ENCODE results near the gene HNF1B.

Gene HNF1B

DNA sequence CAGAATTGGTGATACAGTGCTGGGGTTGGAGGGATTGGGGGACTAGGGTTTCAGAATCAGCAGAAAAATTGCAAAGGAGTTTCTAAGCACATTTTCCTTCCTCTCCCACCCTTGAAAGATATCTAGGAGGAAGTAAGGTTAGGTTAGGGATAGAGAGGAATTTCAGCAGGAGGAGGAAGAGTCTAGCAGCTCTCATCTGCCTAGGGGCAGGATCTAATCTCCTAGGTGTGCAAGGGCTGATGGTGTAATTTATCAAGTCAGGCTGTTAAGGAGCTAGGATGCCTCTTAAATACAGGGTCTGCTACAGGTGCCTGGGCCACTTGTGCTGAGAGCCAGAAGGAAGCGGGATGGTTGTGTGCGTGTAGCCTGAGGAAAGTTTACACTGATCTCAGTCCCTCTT lies 1.8 kb upstream of the HNF1B start:
- TF ChIP-seq, protein P1, sequence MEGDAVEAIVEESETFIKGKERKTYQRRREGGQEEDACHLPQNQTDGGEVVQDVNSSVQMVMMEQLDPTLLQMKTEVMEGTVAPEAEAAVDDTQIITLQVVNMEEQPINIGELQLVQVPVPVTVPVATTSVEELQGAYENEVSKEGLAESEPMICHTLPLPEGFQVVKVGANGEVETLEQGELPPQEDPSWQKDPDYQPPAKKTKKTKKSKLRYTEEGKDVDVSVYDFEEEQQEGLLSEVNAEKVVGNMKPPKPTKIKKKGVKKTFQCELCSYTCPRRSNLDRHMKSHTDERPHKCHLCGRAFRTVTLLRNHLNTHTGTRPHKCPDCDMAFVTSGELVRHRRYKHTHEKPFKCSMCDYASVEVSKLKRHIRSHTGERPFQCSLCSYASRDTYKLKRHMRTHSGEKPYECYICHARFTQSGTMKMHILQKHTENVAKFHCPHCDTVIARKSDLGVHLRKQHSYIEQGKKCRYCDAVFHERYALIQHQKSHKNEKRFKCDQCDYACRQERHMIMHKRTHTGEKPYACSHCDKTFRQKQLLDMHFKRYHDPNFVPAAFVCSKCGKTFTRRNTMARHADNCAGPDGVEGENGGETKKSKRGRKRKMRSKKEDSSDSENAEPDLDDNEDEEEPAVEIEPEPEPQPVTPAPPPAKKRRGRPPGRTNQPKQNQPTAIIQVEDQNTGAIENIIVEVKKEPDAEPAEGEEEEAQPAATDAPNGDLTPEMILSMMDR (IDR thresholded peaks at IDR 0.05; ENCODE audit: low read length) = no peak
- no peak for TF ChIP-seq EZH2 (IDR thresholded peaks at IDR 0.05; ENCODE audit: borderline replicate concordance, low read length)
- peaks cover 8% of the 10 kb centered on the region; the same call in 1 of the 2 replicates for H3K27me3 ChIP-seq (ENCODE audit: insufficient read depth, low read length)

DNA sequence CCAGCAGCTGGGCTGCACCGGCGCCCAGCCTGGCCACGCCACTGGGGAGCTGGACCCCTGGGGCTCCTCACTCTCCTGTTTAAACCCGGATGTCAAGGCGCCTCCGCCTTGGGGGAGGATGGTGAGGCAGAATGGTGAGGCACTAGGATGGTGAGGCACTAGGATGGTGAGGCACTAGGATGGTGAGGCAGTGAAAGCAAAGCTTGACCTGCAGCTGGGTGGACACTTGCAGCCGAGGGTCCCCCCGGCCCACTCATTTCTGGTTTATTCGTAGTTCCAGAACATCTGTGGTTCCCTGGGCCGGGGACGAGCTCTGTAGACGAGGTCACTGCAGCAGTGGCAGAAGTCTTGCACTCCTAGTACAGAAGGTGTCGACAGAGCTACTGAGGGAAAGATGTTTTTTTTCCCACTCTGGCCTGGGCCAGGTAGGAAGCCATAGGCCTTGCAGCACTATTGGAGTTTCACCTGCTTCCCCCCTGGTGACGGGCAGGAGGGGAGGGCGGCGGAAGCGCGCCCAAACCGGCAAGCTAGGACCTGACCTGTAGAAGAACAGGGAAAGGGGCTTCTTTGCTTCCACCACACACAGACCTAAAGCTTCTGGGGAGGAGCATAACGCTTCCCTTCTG lies 1.1 kb upstream of the HNF1B start:
- no peaks in the 10 kb centered on the region for H3K9me3 ChIP-seq (ENCODE audit: low read length)
- H4K20me1 ChIP-seq (ENCODE audit: insufficient read depth, low read length) = no peaks in the 10 kb centered on the region
- TF ChIP-seq, protein P1 (IDR thresholded peaks at IDR 0.05; ENCODE audit: low read length) = no peak
- TF ChIP-seq EZH2 (IDR thresholded peaks at IDR 0.05; ENCODE audit: borderline replicate concordance, low read length) = no peak
- H3K4me3 ChIP-seq (ENCODE audit: low read depth, low read length, poor library complexity, severe bottlenecking) = no peak overlapping the region
- no peaks in the 10 kb centered on the region for H3K36me3 ChIP-seq (ENCODE audit: insufficient read depth, low read length)
- H3K27me3 ChIP-seq (ENCODE audit: insufficient read depth, low read length) = peaks cover 8% of the 10 kb centered on the region; the same call in 1 of the 2 replicates
- no peak overlapping the region for H2AFZ ChIP-seq (ENCODE audit: low read length)
- H3K79me2 ChIP-seq (ENCODE audit: insufficient read depth, low read length) = no peaks in the 10 kb centered on the region
- H3K4me1 ChIP-seq (ENCODE audit: insufficient read depth, low read length, severe bottlenecking) = no peaks in the 10 kb centered on the region
- H3K27ac ChIP-seq (ENCODE audit: low read depth, low read length, poor library complexity, severe bottlenecking) = no peak overlapping the region
- H3K4me2 ChIP-seq (ENCODE audit: low read length) = no peak overlapping the region
- no peaks in the 10 kb centered on the region for H3K9me2 ChIP-seq (ENCODE audit: low read depth, low read length)
- no peaks in the 10 kb centered on the region for H3F3A ChIP-seq (ENCODE audit: insufficient read depth, low read length)
- H3K9ac ChIP-seq (ENCODE audit: low read length) = no peak overlapping the region

More for the DNA sequence above, 1.8 kb upstream of the HNF1B start:
- H3K4me3 ChIP-seq (ENCODE audit: low read depth, low read length, poor library complexity, severe bottlenecking) = no peak overlapping the region
- no peaks in the 10 kb centered on the region for H3K9me2 ChIP-seq (ENCODE audit: low read depth, low read length)
- H3K4me2 ChIP-seq (ENCODE audit: low read length) = no peak overlapping the region
- H3K27ac ChIP-seq (ENCODE audit: low read depth, low read length, poor library complexity, severe bottlenecking) = no peak overlapping the region
- H3K79me2 ChIP-seq (ENCODE audit: insufficient read depth, low read length) = no peaks in the 10 kb centered on the region
- no peaks in the 10 kb centered on the region for H3K9me3 ChIP-seq (ENCODE audit: low read length)
- H3K9ac ChIP-seq (ENCODE audit: low read length) = no peak overlapping the region
- H4K20me1 ChIP-seq (ENCODE audit: insufficient read depth, low read length) = no peaks in the 10 kb centered on the region
- no peak overlapping the region for H2AFZ ChIP-seq (ENCODE audit: low read length)
- H3K4me1 ChIP-seq (ENCODE audit: insufficient read depth, low read length, severe bottlenecking) = no peaks in the 10 kb centered on the region
- no peaks in the 10 kb centered on the region for H3F3A ChIP-seq (ENCODE audit: insufficient read depth, low read length)
- H3K36me3 ChIP-seq (ENCODE audit: insufficient read depth, low read length) = no peaks in the 10 kb centered on the region

DNA sequence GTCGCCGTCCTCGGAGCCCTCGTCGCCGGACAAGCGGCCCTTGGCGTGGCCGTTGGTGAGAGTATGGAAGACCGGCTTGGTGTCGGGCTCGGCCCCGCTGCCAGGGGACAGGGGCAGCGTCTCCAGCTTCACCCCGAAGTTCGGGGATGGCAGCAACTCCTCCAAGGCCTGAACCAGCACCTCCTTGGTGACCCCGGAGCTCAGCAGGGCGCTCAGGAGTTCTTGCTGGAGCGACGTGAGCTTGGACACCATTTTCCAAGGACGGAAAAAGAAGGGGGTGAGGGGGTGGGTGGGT lies 279 bp downstream of the HNF1B start:
- H3F3A ChIP-seq (ENCODE audit: insufficient read depth, low read length) = no peaks in the 10 kb centered on the region
- no peaks in the 10 kb centered on the region for H3K9me2 ChIP-seq (ENCODE audit: low read depth, low read length)
- H4K20me1 ChIP-seq (ENCODE audit: insufficient read depth, low read length) = no peaks in the 10 kb centered on the region
- H3K27me3 ChIP-seq (ENCODE audit: insufficient read depth, low read length) = peaks cover 8% of the 10 kb centered on the region; the same call in 1 of the 2 replicates
- H3K4me2 ChIP-seq (ENCODE audit: low read length) = no peak overlapping the region
- H2AFZ ChIP-seq (ENCODE audit: low read length) = no peak overlapping the region
- TF ChIP-seq, protein P1 (IDR thresholded peaks at IDR 0.05; ENCODE audit: low read length) = no peak
- no peak for TF ChIP-seq EZH2 (IDR thresholded peaks at IDR 0.05; ENCODE audit: borderline replicate concordance, low read length)
- no peak overlapping the region for H3K4me3 ChIP-seq (ENCODE audit: low read depth, low read length, poor library complexity, severe bottlenecking)
- H3K9ac ChIP-seq (ENCODE audit: low read length) = no peak overlapping the region
- H3K27ac ChIP-seq (ENCODE audit: low read depth, low read length, poor library complexity, severe bottlenecking) = no peak overlapping the region
- H3K9me3 ChIP-seq (ENCODE audit: low read length) = no peaks in the 10 kb centered on the region
- H3K79me2 ChIP-seq (ENCODE audit: insufficient read depth, low read length) = no peaks in the 10 kb centered on the region
- H3K36me3 ChIP-seq (ENCODE audit: insufficient read depth, low read length) = no peaks in the 10 kb centered on the region
- no peaks in the 10 kb centered on the region for H3K4me1 ChIP-seq (ENCODE audit: insufficient read depth, low read length, severe bottlenecking)
